Glomerular endothelial cell (primary cell): ENCODE data around the gene LRSAM1. TPM values are rescaled to one million over a fixed set of nuclear protein-coding genes. Genes with fewer than 3 reads are reported as not detected.

Experiments
- DNase-seq: peaks from one replicate; pipeline ENCODE4 v3.0.0-alpha.2; 2011; ENCODE audit warnings: low read depth, low spot score; ENCODE audit errors: extremely low read depth
- total RNA-seq: library from RNA; depleted of rRNA; stranded (reverse); fragments of >200 nt; gene quantifications from 2 replicates; pipeline ENCODE4 v1.2.3, GENCODE V29; 2015

The LRSAM1 gene
- total RNA-seq, 1 donor from 2014 or later: 37.7 TPM

DNA sequence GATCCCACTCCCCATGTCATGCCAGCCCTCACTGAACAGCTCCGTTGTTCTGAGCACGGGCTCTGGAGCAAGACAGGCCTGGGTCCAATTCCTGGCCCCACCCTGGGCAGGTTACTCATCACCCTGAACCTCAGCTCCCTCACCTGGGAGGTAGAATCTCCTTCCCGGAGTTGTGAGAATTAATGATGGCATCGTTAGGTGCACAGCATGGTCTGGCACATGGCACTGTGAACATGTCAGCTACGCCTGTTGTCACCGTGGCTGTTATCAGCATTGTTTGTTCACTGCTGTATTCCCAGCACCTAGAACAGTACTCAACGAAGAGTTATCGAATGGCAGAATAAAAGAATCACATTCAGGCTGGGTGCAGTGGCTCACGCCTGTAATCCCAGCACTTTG lies 43.0 kb downstream of the LRSAM1 start:
- no peak for DNase-seq

DNA sequence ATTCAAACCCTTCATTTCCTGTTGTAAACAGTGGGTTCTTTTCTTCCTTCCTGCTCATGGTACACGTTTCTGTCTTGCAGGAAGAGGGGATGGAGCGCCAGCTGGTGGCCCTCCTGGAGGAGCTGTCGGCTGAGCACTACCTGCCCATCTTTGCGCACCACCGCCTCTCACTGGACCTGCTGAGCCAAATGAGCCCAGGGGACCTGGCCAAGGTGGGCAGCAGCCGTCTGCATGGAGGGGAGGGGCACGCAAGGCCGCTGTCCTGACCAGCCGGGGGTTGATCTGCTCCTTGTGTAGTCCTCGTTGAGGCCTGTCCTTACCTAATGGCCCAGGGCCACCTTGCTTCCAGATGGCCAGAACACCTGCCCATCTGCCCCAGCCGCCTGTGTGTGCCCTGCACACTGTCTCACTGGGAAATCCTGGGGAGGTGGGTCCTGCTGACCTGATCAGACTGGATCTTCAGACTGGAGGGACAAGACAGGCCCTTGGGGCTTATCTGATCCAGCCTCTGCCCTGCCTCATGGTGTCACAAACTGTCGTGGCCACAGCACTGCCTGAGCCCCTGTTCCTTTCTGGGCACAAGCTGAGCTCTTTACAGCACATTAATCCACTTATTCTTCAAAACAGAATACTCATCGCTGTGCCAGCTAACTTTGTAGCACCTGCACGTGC lies 44.7 kb downstream of the LRSAM1 start:
- DNase-seq: no peak

GRCh38 chr9:127496974-127497373 lies 45.7 kb downstream of the LRSAM1 start:
- DNase-seq: no peak

DNA sequence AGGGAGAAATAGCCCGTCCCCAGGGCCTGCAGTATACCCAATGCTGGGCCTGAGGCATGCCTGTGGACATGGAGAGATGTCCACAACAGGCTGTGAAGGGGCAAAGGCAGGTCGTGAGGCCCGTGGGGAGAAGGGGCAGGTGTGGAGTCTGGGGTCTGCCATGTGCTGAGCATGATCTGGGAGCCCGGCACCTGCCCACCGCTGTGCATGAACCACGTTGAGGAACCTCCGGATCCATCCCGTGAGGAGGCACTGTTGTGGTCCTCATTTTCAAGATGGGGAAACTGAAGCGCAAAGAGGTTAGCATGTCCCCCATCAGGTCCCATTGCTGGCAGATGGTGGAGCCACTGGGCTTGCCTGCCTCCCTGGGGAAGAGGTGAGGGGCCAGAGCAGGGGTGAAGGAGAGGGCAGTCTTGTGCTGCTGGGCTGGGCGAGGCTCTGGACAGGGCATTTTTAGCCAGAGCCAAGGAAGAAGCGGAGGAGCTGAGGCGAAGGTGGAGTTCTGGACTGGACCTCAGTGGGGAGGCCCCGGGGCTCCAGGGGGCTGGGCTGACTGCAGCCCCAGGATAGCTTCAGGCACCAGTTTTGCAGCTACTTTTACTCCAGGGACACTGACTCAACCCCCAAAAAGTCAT lies 46.5 kb downstream of the LRSAM1 start:
- DNase-seq: no peak

- DNase-seq: no peak
Measured at GRCh38 chr9:127498298-127498697, 47.0 kb downstream of the LRSAM1 start.

DNA sequence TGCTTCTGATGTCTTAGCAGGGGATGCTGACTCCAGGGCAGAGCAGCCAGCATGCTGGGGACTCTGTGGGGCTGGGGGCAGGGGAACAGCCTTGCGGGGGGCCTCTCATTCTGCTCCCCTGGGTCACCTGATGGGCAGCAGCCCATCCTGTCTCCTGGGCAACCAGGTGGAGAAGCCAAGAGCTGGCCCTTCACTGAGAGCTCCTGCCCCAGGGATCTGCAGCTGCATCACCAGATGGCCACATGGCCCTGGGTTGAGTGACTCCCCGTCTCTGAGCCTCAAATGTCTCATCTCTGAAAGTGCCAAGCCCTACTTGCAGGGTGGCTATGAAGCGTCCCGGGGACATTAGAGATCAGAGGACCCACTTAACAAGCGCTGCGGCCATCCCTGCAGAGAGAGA lies 49.1 kb downstream of the LRSAM1 start:
- no peak for DNase-seq

DNA sequence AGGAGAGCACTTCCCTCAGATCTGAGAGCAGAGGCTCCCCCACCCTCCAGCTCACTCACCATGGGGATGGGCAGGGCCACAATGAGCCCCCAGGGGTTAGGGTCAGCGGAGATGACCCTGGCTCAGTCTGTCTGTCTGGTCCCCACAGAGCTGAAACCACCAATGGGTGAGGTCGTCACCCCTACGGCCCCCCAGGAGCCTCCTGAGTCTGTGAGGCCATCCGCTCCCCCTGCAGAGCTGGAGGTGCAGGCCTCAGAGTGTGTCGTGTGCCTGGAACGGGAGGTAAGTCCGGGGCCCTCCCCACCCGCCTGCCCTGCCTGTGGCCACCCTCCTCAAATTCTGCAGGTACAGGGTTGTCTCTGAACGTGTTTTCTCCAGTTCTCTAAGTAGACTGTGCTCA lies 49.6 kb downstream of the LRSAM1 start:
- DNase-seq: no peak

GRCh38 chr9:127501821-127502343 lies 50.6 kb downstream of the LRSAM1 start:
- no peak for DNase-seq

GRCh38 chr9:127502706-127503378 lies 51.5 kb downstream of the LRSAM1 start:
- no peak for DNase-seq

- no peak for DNase-seq
Measured at GRCh38 chr9:127503379-127503921, 52.1 kb downstream of the LRSAM1 start.

GRCh38 chr9:127503947-127504886 lies 52.9 kb downstream of the LRSAM1 start:
- no peak for DNase-seq

GRCh38 chr9:127504887-127505251 lies 53.6 kb downstream of the LRSAM1 start:
- DNase-seq: no peak

GRCh38 chr9:127505396-127506116 lies 54.2 kb downstream of the LRSAM1 start:
- DNase-seq: no peak

DNA sequence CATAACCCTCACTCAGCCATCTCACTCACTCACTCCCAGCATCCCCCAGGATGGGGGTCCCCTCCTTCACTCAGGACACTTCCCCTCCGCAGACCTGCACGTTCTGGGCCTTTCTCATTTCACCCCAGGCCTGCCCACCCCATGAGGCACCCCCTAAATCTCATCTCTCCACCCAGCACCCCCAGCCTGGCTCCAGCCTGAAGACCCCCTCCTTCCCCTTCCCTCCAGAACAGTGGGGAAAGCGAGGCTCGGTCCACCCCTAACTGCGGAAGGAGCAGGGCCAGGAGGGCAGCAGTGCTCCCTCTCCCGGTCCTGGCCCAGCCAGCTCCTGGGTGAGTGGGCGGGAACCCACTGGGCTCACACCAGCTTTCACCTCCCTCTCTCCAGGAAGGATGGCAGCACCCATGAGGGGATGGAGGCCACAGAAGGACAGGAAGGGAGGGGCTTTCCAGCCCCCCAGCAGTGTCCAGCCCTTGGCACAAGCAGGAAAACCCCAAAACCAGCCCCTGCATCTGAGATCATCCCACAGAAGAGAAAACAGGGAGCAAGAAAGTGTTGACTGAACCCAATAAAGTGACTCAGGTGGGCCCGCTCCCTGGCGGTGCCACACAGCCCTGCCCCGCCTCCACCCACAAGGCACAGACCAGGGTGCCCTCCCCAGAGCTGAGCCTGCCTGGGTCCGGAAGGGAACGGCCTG lies 55.0 kb downstream of the LRSAM1 start:
- no peak for DNase-seq

- no peak for DNase-seq
Measured at GRCh38 chr9:127506814-127507750, 55.8 kb downstream of the LRSAM1 start.

DNA sequence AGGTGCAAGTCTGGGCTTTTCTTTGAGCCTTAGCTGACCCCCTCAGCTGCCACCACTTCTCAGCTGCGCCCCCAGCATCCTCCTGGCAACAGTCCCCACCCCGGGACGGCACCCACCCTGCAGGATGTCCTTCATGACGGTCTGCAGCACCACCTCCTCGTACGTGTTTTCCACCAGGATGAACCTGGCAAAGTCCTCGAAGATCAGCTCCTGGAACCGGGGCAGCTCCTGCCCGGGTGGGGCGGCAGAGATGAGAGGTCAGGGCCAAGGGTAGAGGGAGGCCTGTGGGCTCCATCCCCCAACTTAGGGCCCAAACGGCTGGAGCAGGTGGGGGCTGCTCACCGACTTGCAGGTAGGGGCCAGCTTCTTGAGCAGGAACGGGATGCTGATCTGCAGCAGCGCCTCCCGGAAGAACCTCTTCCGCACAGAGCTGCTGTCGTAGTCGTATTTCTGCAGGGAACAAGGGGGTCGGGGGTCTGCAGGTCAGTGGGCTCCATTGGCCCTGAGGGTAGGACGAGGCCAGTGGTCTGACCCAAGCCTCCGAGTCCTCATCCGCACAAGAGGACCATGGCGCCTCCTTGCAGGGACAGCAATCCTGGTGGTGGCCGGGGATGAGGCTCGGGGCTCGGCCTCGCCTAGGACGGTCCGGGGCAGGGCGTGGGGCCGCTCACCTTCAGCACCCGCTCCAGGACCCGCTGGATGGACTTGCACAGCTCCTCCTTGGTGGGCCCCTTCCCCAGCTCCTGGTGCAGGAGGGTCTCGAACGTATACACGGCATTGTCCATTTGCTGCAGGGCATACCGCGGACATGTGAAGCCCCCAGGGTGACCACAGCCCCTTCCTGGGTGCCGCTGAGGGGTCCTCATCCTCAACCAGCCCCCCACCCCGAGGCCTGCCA lies 56.7 kb downstream of the LRSAM1 start:
- no peak for DNase-seq

DNA sequence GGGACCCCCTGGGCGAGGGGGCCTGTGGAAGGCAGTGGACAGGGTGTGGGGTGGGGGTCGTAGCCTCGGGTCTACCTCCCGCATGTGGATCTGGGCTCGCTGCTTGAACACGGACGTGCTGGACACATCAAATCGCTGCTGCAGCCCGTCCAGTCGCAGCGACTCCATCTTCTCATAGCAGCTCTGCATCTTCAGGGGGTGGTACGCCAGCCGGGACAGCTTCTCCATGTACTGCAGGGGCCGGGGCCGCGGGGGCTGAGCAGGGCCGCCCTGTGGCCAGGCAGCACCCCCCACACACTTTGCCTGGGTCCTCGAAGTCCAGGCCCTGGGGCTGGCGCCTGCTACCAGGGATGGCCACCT lies 57.6 kb downstream of the LRSAM1 start:
- DNase-seq: no peak
